ENCODE results near the gene LCN6.

DNA sequence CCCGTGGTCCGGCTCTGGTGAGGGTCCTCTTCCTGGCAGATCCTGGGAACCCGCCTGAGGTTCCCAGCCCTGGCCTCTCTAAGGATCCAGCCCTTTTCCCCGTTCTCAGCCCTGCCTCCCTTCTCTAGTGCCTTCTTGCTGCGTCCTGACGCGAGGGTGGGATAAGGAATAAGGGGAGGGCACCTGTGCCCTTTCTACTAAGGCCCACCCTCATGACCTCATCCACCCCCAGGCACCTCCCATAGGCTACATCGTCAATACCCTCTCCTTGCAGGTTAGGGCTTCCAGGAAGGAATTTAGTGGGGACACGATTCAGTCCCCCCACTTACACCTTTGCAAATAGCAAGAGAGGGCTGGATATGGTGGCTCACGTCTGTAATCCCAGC lies 46.7 kb downstream of the LCN6 start:
- TF ChIP-seq ARNT (IDR thresholded peaks at IDR 0.05), result no peak
- TF ChIP-seq, protein P1, sequence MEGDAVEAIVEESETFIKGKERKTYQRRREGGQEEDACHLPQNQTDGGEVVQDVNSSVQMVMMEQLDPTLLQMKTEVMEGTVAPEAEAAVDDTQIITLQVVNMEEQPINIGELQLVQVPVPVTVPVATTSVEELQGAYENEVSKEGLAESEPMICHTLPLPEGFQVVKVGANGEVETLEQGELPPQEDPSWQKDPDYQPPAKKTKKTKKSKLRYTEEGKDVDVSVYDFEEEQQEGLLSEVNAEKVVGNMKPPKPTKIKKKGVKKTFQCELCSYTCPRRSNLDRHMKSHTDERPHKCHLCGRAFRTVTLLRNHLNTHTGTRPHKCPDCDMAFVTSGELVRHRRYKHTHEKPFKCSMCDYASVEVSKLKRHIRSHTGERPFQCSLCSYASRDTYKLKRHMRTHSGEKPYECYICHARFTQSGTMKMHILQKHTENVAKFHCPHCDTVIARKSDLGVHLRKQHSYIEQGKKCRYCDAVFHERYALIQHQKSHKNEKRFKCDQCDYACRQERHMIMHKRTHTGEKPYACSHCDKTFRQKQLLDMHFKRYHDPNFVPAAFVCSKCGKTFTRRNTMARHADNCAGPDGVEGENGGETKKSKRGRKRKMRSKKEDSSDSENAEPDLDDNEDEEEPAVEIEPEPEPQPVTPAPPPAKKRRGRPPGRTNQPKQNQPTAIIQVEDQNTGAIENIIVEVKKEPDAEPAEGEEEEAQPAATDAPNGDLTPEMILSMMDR (CRISPR knock-in tag; IDR thresholded peaks at IDR 0.05), result no peak
- TF ChIP-seq, protein P2, sequence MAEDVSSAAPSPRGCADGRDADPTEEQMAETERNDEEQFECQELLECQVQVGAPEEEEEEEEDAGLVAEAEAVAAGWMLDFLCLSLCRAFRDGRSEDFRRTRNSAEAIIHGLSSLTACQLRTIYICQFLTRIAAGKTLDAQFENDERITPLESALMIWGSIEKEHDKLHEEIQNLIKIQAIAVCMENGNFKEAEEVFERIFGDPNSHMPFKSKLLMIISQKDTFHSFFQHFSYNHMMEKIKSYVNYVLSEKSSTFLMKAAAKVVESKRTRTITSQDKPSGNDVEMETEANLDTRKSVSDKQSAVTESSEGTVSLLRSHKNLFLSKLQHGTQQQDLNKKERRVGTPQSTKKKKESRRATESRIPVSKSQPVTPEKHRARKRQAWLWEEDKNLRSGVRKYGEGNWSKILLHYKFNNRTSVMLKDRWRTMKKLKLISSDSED (CRISPR knock-in tag; IDR thresholded peaks at IDR 0.05), result no peak
- TF ChIP-seq, protein P3, sequence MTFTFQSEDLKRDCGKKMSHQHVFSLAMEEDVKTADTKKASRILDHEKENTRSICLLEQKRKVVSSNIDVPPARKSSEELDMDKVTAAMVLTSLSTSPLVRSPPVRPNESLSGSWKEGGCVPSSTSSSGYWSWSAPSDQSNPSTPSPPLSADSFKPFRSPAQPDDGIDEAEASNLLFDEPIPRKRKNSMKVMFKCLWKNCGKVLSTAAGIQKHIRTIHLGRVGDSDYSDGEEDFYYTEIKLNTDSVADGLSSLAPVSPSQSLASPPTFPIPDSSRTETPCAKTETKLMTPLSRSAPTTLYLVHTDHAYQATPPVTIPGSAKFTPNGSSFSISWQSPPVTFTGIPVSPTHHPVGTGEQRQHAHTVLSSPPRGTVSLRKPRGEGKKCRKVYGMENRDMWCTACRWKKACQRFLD (CRISPR knock-in tag; IDR thresholded peaks at IDR 0.05; ENCODE audit: borderline replicate concordance), result no peak
- TF ChIP-seq, protein P4, sequence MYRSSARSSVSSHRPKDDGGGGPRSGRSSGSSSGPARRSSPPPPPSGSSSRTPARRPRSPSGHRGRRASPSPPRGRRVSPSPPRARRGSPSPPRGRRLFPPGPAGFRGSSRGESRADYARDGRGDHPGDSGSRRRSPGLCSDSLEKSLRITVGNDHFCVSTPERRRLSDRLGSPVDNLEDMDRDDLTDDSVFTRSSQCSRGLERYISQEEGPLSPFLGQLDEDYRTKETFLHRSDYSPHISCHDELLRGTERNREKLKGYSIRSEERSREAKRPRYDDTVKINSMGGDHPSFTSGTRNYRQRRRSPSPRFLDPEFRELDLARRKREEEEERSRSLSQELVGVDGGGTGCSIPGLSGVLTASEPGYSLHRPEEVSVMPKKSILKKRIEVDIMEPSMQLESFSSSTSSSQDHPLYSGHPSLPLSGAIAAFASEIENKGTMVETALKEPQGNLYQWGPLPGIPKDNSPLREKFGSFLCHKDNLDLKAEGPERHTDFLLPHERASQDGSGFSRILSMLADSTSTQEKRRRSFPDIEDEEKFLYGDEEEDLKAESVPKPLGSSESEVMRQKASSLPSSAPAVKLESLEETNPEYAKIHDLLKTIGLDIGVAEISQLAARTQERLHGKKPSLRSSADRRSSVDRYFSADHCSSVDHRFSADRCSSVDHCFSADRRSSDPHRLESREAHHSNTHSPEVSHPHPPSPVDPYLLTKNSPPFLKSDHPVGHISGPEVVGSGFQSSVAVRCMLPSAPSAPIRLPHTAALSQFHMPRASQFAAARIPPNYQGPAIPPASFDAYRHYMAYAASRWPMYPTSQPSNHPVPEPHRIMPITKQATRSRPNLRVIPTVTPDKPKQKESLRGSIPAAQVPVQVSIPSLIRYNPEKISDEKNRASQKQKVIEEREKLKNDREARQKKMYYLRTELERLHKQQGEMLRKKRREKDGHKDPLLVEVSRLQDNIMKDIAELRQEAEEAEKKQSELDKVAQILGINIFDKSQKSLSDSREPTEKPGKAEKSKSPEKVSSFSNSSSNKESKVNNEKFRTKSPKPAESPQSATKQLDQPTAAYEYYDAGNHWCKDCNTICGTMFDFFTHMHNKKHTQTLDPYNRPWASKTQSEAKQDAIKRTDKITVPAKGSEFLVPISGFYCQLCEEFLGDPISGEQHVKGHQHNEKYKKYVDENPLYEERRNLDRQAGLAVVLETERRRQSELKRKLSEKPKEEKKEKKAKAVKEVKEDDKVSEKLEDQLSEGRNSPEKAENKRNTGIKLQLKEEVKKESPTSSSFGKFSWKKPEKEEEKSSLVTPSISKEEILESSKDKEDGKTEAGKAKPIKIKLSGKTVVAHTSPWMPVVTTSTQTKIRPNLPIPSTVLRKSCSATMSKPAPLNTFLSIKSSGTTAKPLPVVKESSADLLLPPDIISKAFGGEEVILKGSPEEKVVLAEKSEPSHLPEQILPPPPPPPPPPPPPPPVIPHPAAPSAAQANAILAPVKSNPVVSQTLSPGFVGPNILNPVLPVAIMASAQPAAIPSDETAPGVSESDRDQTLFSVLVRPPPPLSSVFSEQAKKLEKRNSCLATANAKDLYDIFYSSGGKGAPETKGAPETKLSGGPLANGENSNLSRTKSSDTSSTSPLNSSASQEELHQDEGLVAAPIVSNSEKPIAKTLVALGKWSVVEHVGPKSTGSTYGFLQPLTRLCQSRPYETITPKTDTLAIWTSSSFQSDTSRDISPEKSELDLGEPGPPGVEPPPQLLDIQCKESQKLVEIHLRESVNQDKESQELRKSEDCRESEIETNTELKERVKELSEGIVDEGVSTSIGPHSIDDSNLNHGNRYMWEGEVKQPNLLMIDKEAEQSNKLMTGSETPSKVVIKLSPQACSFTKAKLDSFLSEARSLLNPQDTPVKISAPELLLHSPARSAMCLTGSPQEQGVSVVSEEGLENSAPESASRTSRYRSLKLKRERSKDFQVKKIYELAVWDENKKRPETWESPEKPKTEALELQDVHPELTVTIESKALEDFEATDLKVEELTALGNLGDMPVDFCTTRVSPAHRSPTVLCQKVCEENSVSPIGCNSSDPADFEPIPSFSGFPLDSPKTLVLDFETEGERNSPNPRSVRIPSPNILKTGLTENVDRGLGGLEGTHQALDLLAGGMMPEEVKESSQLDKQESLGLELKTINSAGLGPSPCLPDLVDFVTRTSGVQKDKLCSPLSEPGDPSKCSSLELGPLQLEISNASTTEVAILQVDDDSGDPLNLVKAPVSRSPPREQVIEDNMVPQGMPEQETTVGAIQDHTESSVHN (CRISPR knock-in tag; IDR thresholded peaks at IDR 0.05), result no peak
